ENCODE measurements around the gene COL11A2. TPM values are rescaled to one million over a fixed set of nuclear protein-coding genes. Genes with fewer than 3 reads are reported as not detected.
"Not testable (repeated sequence)": the region's sequence is repeated elsewhere in the genome, so short reads cannot be mapped to it uniquely, and the experiment has no call there.

COL11A2 gene
- total RNA-seq, result 1 to 10 TPM; 1.0 to 1.1 TPM

GRCh38 chr6:33192105-33192646 lies at the start of gene COL11A2:
Gene COL11A2 (minus strand): TSS chr6:33192467. CDS start chr6:33192240, 227 bp downstream.
- peaks cover 11% of the 10 kb centered on the region for H3K27me3 Mint-ChIP-seq
- no peak within 1 kb of the TSS for H3K27ac Mint-ChIP-seq
- H3K4me1 Mint-ChIP-seq, result peaks cover 14% of the 10 kb centered on the region
- H3K9me3 Mint-ChIP-seq, result no peaks in the 10 kb centered on the region
- DNase-seq, result no peak
- peak within 1 kb of the TSS; percentile 67 for H3K4me3 Mint-ChIP-seq
- H3K36me3 Mint-ChIP-seq, result peaks cover 8% of the 10 kb centered on the region

DNA sequence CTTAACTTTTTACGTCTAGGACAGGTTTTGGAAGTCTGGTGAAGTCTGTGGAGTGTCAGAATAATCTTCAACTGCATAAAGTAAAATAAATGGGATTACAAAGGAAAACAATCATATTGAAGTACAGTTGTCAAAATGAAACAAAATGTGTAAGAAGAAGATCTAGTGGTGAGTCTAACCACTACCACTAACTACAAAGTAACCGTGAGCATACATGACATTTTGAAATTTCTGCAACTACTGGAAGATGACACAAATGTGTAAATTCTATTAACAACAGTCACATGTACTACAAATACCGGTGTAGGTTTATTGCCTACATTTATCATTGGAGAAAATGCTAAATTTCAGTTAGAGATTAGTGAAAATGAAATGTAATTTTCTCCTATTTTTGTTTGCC lies 49.7 kb upstream of the COL11A2 start:
- DNase-seq, result no peak
- H3K4me1 Mint-ChIP-seq, result peaks cover 12% of the 10 kb centered on the region
- peak overlapping the region; percentile 22 for H3K27ac Mint-ChIP-seq
- H3K4me3 Mint-ChIP-seq, result no peak overlapping the region
- H3K36me3 Mint-ChIP-seq, result no peaks in the 10 kb centered on the region
- H3K9me3 Mint-ChIP-seq, result no peaks in the 10 kb centered on the region
- peaks cover 4% of the 10 kb centered on the region for H3K27me3 Mint-ChIP-seq

GRCh38 chr6:33237741-33238140 lies 45.5 kb upstream of the COL11A2 start:
- Mint-ChIP-seq H3K27ac (no peak overlapping the region), H3K4me3 (no peak overlapping the region), H3K36me3 (no peaks in the 10 kb centered on the region), H3K4me1 (peaks cover 8% of the 10 kb centered on the region), H3K27me3 (peaks cover 11% of the 10 kb centered on the region), H3K9me3 (no peaks in the 10 kb centered on the region)
- no peak for DNase-seq

DNA sequence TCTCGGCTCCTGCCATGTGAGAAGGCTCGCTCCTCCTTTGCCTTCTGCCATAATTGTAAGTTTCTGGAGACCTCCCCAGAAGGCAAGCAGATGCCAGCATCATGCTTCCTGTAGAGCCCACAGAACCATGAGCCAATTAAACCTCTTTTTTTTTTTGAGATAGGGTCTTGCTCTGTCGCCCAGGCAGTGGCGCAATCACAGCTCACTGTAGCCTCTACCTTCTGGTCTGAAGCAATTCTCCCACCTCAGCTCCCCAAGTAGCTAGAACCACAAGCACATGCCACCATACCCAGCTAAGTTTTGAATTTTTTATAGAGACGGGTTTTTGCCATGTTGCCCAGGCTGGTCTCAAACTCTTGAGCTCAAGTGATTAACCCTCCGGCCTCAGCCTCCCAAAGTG lies 44.6 kb upstream of the COL11A2 start:
- Mint-ChIP-seq H3K4me3 (no peak overlapping the region), H3K27me3 (peaks cover 12% of the 10 kb centered on the region), H3K9me3 (no peaks in the 10 kb centered on the region), H3K4me1 (peaks cover 2% of the 10 kb centered on the region), H3K27ac (no peak overlapping the region), H3K36me3 (no peaks in the 10 kb centered on the region)
- no peak for DNase-seq

GRCh38 chr6:33236328-33236727 lies 44.1 kb upstream of the COL11A2 start:
- Mint-ChIP-seq H3K4me1 (no peaks in the 10 kb centered on the region), H3K4me3 (no peak overlapping the region), H3K36me3 (no peaks in the 10 kb centered on the region), H3K9me3 (no peaks in the 10 kb centered on the region), H3K27me3 (peaks cover 12% of the 10 kb centered on the region), H3K27ac (no peak overlapping the region)
- no peak for DNase-seq

DNA sequence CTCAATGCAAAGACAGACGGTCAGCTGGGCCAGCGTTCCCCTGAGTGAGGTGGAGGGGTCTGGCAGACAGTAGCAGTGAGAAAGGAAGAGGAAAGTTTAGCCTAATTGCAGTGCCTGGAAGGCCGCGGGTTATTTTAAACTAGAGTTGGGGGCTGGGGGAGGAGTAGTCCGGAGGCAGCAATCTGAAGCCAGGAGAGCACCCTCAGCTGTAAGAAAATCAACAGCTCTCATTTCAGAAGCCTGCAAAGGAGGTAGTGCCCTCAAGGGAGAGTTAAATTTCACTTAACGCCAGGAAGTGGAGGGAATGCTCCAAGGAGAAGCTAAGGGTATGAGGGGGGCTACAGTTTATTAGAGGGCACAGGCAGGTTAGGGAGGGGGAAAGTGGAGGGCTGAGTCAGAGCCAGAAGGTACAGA lies 43.0 kb upstream of the COL11A2 start:
- H3K4me3 Mint-ChIP-seq, result no peak overlapping the region
- H3K4me1 Mint-ChIP-seq, result no peaks in the 10 kb centered on the region
- no peak overlapping the region for H3K27ac Mint-ChIP-seq
- H3K9me3 Mint-ChIP-seq, result no peaks in the 10 kb centered on the region
- H3K36me3 Mint-ChIP-seq, result no peaks in the 10 kb centered on the region
- H3K27me3 Mint-ChIP-seq, result peaks cover 12% of the 10 kb centered on the region
- DNase-seq, result no peak

DNA sequence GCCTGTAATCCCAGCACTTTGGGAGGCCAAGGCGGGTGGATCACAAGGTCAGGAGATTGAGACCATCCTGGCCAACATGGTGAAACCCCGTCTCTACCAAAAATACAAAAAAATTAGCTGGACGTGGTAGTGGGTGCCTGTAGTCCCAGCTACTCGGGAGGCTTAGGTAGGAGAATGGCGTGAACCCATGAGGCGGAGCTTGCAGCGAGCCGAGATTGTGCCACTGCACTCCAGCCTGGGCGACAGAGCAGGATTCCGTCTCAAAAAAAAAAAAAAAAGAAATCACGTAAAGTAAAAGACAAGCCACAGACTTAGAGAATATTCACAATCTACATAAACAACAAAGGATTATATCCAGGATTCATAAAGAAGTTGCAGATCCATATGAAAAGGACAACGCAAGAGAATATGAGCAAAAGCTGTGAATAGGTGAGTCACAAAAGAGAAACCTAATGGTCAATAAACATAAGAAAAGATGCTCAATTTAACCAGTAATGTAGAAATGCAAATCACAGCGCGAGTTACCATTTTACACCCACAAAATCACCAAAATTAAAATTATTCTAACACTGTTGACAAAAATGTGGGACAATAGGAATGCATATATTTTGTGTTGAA lies 34.3 kb upstream of the COL11A2 start:
- H3K27ac Mint-ChIP-seq, H3K36me3 Mint-ChIP-seq: not testable (repeated sequence)
- peaks cover 27% of the 10 kb centered on the region for H3K27me3 Mint-ChIP-seq

DNA sequence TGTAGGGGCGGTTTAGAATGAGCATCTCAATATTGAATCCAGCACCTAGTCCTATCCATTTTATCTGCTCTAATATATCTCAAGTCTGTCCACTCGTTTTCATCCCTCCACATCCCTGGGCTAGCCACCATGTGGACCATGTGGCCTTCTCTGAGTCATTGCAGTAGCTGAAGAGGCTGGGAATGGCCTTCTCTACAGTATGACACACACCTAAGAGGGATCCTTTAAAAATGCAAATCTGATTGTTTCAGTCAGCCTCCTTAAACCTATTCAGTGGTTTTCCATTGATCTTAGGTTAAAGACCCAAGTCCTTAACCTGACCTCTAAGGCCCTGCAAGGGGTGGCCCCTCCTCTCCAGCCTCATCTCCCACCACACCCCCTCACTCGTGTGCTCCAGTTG lies 25.4 kb upstream of the COL11A2 start:
- H3K27ac Mint-ChIP-seq, result no peak overlapping the region
- DNase-seq, result no peak
- H3K9me3 Mint-ChIP-seq, result no peaks in the 10 kb centered on the region
- peaks cover 2% of the 10 kb centered on the region for H3K36me3 Mint-ChIP-seq
- H3K4me1 Mint-ChIP-seq, result peaks cover 35% of the 10 kb centered on the region
- peaks cover 18% of the 10 kb centered on the region for H3K27me3 Mint-ChIP-seq
- H3K4me3 Mint-ChIP-seq, result no peak overlapping the region

More for the DNA sequence above, 34.3 kb upstream of the COL11A2 start:
- not testable (repeated sequence) for H3K9me3 Mint-ChIP-seq, H3K4me3 Mint-ChIP-seq, DNase-seq, H3K4me1 Mint-ChIP-seq

GRCh38 chr6:33217246-33217645 lies 25.0 kb upstream of the COL11A2 start:
- Mint-ChIP-seq H3K4me1 (peaks cover 38% of the 10 kb centered on the region), H3K4me3 (no peak overlapping the region), H3K36me3 (peaks cover 2% of the 10 kb centered on the region), H3K27ac (no peak overlapping the region), H3K9me3 (no peaks in the 10 kb centered on the region), H3K27me3 (peaks cover 14% of the 10 kb centered on the region)
- DNase-seq, result no peak

DNA sequence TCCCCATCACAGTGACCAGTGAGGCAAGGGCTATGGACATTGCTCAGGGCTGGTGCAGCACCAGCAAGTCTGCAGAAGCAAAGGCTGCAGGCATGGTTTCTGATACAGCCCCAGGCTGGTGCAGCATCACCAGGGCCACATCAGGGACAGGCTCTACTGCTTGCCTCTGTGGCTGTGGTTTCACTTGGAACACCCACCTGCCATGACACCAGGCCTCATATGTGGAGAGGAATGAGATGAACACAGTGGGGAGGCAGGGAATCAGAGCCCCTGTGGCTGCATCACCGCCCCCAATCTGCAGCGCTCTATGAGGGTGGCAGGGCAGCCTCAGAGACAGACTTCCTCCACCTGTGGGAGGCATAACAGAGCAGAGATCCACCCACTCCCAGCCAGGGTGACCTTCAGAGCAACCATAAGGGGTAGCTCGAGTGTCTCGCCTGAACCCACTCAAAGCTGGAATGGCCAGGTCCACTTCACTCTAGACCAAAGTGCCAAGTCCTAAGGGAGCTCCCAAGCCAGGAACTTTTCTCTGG lies 23.9 kb upstream of the COL11A2 start:
- Mint-ChIP-seq H3K4me1 (peaks cover 38% of the 10 kb centered on the region), H3K9me3 (no peaks in the 10 kb centered on the region), H3K27ac (peak overlapping the region; percentile 15), H3K36me3 (peaks cover 2% of the 10 kb centered on the region), H3K27me3 (peaks cover 9% of the 10 kb centered on the region), H3K4me3 (no peak overlapping the region)
- no peak for DNase-seq

DNA sequence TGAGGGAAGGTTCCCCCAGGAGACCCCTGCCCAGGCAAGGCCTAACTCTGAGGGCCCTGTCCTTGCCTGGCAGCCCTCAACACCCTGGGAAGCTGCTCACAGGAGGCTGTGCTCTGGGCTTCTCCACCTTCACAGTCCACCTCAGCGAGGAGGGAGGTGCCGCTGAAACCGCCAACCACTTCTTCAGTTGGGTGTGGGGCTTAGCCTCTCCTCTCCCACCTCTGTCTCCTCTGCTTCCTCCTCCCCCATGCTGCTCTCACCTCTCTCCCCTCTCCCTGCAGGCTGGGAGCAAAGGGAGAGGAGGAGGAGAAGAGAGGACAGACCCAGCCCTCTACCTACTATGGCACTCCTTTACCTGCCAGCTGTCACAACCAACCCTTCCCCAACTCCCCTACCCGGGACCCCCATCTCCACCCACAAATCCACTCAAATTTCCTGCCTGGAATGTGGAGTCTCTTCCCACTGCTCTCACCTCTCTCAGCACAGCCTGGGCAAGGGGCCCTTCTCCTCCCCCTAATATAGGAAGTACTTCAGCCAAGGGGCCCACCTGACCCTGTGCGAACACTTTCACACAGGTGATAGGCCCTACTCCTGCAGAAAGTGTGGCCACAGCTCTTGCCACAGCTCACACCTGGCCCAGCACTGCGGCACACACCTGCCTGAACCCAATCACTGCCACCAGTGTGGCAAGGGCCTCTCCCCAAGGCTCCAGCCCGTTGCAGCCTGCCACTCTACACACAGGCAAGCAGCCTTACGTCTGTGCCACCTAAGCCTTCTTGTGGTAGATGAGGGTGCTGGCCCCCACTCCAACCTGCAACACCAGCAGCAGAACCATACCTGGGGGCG lies 23.2 kb upstream of the COL11A2 start:
- Mint-ChIP-seq H3K36me3 (peaks cover 5% of the 10 kb centered on the region), H3K9me3 (no peaks in the 10 kb centered on the region), H3K4me1 (peaks cover 38% of the 10 kb centered on the region), H3K4me3 (peak overlapping the region; percentile 43), H3K27me3 (peaks cover 9% of the 10 kb centered on the region), H3K27ac (peak overlapping the region; percentile 58)
- DNase-seq, result no peak

GRCh38 chr6:33213989-33214335 lies 21.7 kb upstream of the COL11A2 start:
- H3K27ac Mint-ChIP-seq, result peak overlapping the region; percentile 11
- H3K27me3 Mint-ChIP-seq, result peaks cover 9% of the 10 kb centered on the region
- peaks cover 48% of the 10 kb centered on the region for H3K4me1 Mint-ChIP-seq
- H3K9me3 Mint-ChIP-seq, result no peaks in the 10 kb centered on the region
- no peak for DNase-seq
- H3K4me3 Mint-ChIP-seq, result peak overlapping the region; percentile 78
- peaks cover 9% of the 10 kb centered on the region for H3K36me3 Mint-ChIP-seq

- peak overlapping the region; percentile 66 for H3K27ac Mint-ChIP-seq
- H3K27me3 Mint-ChIP-seq, result peaks cover 9% of the 10 kb centered on the region
Observed at GRCh38 chr6:33213166-33213988, 21.1 kb upstream of the COL11A2 start.

GRCh38 chr6:33212857-33213165 lies 20.5 kb upstream of the COL11A2 start:
- H3K9me3 Mint-ChIP-seq, result no peaks in the 10 kb centered on the region
- no peak for DNase-seq
- H3K27ac Mint-ChIP-seq, result no peak overlapping the region
- peaks cover 9% of the 10 kb centered on the region for H3K36me3 Mint-ChIP-seq
- H3K4me3 Mint-ChIP-seq, result peak overlapping the region; percentile 78
- H3K27me3 Mint-ChIP-seq, result peaks cover 5% of the 10 kb centered on the region
- H3K4me1 Mint-ChIP-seq, result peaks cover 48% of the 10 kb centered on the region

More at GRCh38 chr6:33213166-33213988, 21.1 kb upstream of the COL11A2 start:
- H3K9me3 Mint-ChIP-seq, result no peaks in the 10 kb centered on the region
- peak overlapping the region; percentile 78 for H3K4me3 Mint-ChIP-seq
- no peak for DNase-seq
- H3K36me3 Mint-ChIP-seq, result peaks cover 9% of the 10 kb centered on the region
- H3K4me1 Mint-ChIP-seq, result peaks cover 51% of the 10 kb centered on the region

All from activated naive CD8-positive, alpha-beta T cell treated with anti-CD3 and anti-CD28 coated beads for 36 hours (primary cell).